Panc1 (cell line): Measurements from ENCODE around the gene CEP164. TPM values are rescaled to one million over a fixed set of nuclear protein-coding genes. Genes with fewer than 3 reads are reported as not detected.

ENCODE experiments used
- ATAC-seq: fragments of 200-7000 bp; cut with Tn5 transposase; 2 replicates; pipeline ENCODE4 v1.9.1; 2020; ENCODE audit warnings: mild to moderate bottlenecking, moderate library complexity
- BruUV-seq: library from RNA; stranded (reverse); fragments of 400-500 nt; replicated peaks from 2 replicates; lab custom pipeline; 2021; lab: Mats Ljungman, UMichigan
- CTCF ChIA-PET: fragments of 300-600 bp; sonication (Branson Sonifier 250); formaldehyde crosslinking; loops from one replicate; lab custom pipeline; 2022; ENCODE audit warnings: antibody characterized with exemption; lab: Charles Lee
- POLR2A ChIA-PET: fragments of 300-600 bp; sonication (Branson Sonifier 250); formaldehyde crosslinking; loops from one replicate; lab custom pipeline; 2022; ENCODE audit warnings: antibody characterized with exemption; lab: Charles Lee
- DNase-seq: peaks from one replicate; pipeline ENCODE4 v3.0.0-alpha.2; 2010; ENCODE audit warnings: low read depth, low spot score
- H3K27ac ChIP-seq: 2 replicates; pipeline ENCODE4 v1.5.1; 2011; ENCODE audit warnings: mild to moderate bottlenecking, low read length, inconsistent platforms
- H3K27me3 ChIP-seq: fragments of 200-500 bp; sonication (Bioruptor generic); 2 replicates; pipeline ENCODE4 v1.6.0; 2014; ENCODE audit warnings: low read length, inconsistent platforms; ENCODE audit not compliant: control insufficient read depth, insufficient read depth
- H3K36me3 ChIP-seq: fragments of 200-500 bp; sonication (Bioruptor generic); 2 replicates; pipeline ENCODE4 v1.5.1; 2014; ENCODE audit warnings: inconsistent platforms, mild to moderate bottlenecking, low read length, moderate library complexity; ENCODE audit not compliant: control insufficient read depth, insufficient read depth
- H3K4me1 ChIP-seq: 2 replicates; pipeline ENCODE4 v1.5.1; 2011; ENCODE audit warnings: inconsistent platforms, mild to moderate bottlenecking, low read length, moderate library complexity; ENCODE audit not compliant: control insufficient read depth, insufficient read depth
- H3K4me3 ChIP-seq, 2 experiments: 2 replicates each; pipeline ENCODE4 v1.5.1; 2011 to 2012; ENCODE audit warnings: low read depth in 2 of 2, low read length in 2 of 2, mild to moderate bottlenecking in 2 of 2, inconsistent platforms in 1 of 2, moderate library complexity in 1 of 2
- H3K9me3 ChIP-seq: fragments of 200-500 bp; sonication (Bioruptor generic); 2 replicates; pipeline ENCODE4 v1.5.1; 2014; ENCODE audit warnings: low read depth, mild to moderate bottlenecking, inconsistent platforms, low read length, moderate library complexity; ENCODE audit not compliant: control insufficient read depth, insufficient read depth
- CTCF ChIP-seq: fragments of 450-650 bp; IDR thresholded peaks from 2 replicates; pipeline ENCODE4 v1.5.1; 2017; ENCODE audit warnings: mild to moderate bottlenecking
- POLR2AphosphoS5 ChIP-seq: IDR thresholded peaks from 2 replicates; pipeline ENCODE4 v1.6.1; 2012; ENCODE audit warnings: mild to moderate bottlenecking, low read depth, low read length, moderate library complexity
- REST ChIP-seq, 2 experiments: IDR thresholded peaks; 2 replicates each; pipeline ENCODE4 v1.6.1; 2011 to 2012; ENCODE audit warnings: low read depth in 2 of 2, control low read depth in 1 of 2, low read length in 1 of 2, mild to moderate bottlenecking in 1 of 2, moderate library complexity in 1 of 2; ENCODE audit not compliant: insufficient read depth in 1 of 2
- SIN3A ChIP-seq: IDR thresholded peaks from 2 replicates; pipeline ENCODE4 v1.6.1; 2012; ENCODE audit warnings: low read depth, mild to moderate bottlenecking, low read length, moderate library complexity, borderline replicate concordance; ENCODE audit not compliant: insufficient read depth
- TCF7L2 ChIP-seq: IDR thresholded peaks from 2 replicates; pipeline ENCODE4 v1.6.1; 2011; ENCODE audit warnings: mild to moderate bottlenecking, low read depth, low read length, inconsistent platforms
- in situ Hi-C: cut with HindIII; loops from 2 replicates; pipeline ENCODE4 v1.10.0; 2016; ENCODE audit warnings: low sequenced_read_pairs, low pct_unique_long_range_greater_than_20kb
- intact Hi-C: fragments of 100-400 bp; cut with micrococcal nuclease; formaldehyde crosslinking; loops from one replicate; pipeline ENCODE4 v1.10.0; 2022; ENCODE audit not compliant: unreplicated experiment
- total RNA-seq: library from RNA; stranded (reverse); gene quantifications from one replicate; pipeline ENCODE4 v1.2.1, GENCODE V29; 2021; ENCODE audit not compliant: unreplicated experiment

Gene CEP164
- total RNA-seq, 1 experiment from 2014 or later = 75.4 TPM

- CTCF ChIA-PET = interaction anchor here (0.7 kb wide), 1 partner anchor 21 kb away, joined by 3 read pairs; no protein-coding TSS in a partner anchor
- POLR2A ChIA-PET = no interaction called here
- in situ Hi-C loops = loop anchor here (25.0 kb wide), 1 partner anchor 375 kb away; the partner anchor contains the start of gene FXYD2
- intact Hi-C loops = no loop called here
- DNase-seq (no peak), ATAC-seq (no peak)
- no TSS peak for BruUV-seq
- no peaks in the 10 kb centered on the region for H3K4me1 ChIP-seq
- no peaks in the 10 kb centered on the region for H3K36me3 ChIP-seq
- TF ChIP-seq REST (IDR thresholded peaks at IDR 0.05; ENCODE audit: insufficient read depth in 1 of 2, low read depth in 2 of 2, low read length in 1 of 2) (no peak), TCF7L2 (no peak), POLR2AphosphoS5 (no peak), CTCF (no peak), SIN3A (no peak)
- H3K9me3 ChIP-seq = no peaks in the 10 kb centered on the region
- H3K27ac ChIP-seq = no peak overlapping the region
- H3K4me3 ChIP-seq = no peak overlapping the region
- peaks cover 5% of the 10 kb centered on the region; the same call in 1 of the 2 replicates for H3K27me3 ChIP-seq
Observed at GRCh38 chr11:117437791-117438130, 110.1 kb downstream of the CEP164 start.

GRCh38 chr11:117438371-117439000, 110.8 kb downstream of the CEP164 start:
- Histone ChIP-seq H3K9me3 (no peaks in the 10 kb centered on the region), H3K4me1 (no peaks in the 10 kb centered on the region), H3K36me3 (no peaks in the 10 kb centered on the region), H3K4me3 (no peak overlapping the region), H3K27ac (no peak overlapping the region), H3K27me3 (peaks cover 5% of the 10 kb centered on the region; the same call in 1 of the 2 replicates)
- POLR2A ChIA-PET = no interaction called here
- ATAC-seq (no peak), DNase-seq (no peak)
- CTCF ChIA-PET = no interaction called here
- in situ Hi-C loops (loop anchor here (25.0 kb wide), 1 partner anchor 374 kb away; the partner anchor contains the start of gene FXYD2), intact Hi-C loops (no loop called here)
- BruUV-seq = no TSS peak
- TF ChIP-seq TCF7L2 = no peak
- TF ChIP-seq CTCF = no peak
- no peak for TF ChIP-seq REST (IDR thresholded peaks at IDR 0.05; ENCODE audit: insufficient read depth in 1 of 2, low read depth in 2 of 2, low read length in 1 of 2)
- TF ChIP-seq POLR2AphosphoS5 = no peak
- TF ChIP-seq SIN3A = no peak
